ENCODE measurements around the gene RIN1. TPM values are rescaled to one million over a fixed set of nuclear protein-coding genes. Genes with fewer than 3 reads are reported as not detected.

The RIN1 gene
- total RNA-seq, 1 donor from 2014 or later = 2.3 TPM

DNA sequence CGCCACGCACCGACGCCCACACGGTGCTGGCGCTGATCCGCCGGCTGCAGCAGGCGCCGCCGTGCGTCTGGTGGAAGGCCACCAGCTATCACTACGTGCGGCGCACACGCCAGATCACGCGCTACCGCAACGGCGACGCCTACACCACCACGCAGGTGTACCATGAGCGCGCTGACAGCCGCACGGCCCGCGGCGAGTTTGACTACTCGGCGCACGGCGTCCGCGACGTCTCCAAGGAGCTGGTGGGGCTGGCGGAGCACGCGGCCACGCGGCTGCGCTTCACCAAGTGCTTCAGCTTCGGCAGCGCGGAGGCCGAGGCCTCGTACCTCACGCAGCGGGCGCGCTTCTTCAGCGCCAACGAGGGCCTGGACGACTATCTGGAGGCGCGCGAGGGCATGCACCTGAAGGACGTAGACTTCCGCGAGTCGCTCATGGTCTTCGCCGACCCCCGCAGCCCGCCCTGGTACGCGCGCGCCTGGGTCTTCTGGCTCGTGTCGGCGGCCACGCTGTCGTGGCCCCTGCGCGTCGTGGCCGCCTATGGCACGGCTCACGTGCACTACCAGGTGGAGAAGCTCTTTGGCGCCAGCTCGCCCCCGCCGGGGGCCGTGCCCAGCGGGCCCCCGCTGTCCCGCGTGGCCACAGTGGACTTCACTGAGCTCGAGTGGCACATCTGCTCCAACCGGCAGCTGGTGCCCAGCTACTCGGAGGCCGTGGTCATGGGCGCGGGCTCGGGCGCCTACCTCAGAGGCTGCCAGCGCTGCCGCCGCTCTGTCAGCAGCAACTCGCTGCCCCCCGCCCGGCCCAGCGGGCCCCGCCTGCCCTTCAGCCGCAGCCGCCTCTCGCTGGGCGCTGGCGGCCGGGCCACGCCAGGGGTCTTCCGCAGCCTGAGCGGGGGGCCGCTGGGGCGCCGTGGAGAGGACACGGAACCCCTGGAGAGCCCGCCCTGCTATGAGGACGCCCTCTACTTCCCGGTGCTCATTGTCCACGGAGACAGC is 41.3 kb downstream of the RIN1 start:
- H3K36me3 Mint-ChIP-seq (ENCODE audit: insufficient read depth) = no peaks in the 10 kb centered on the region
- no peak overlapping the region for H3K27ac Mint-ChIP-seq
- no peaks in the 10 kb centered on the region for H3K9me3 Mint-ChIP-seq (ENCODE audit: low read depth)
- H3K4me3 Mint-ChIP-seq (ENCODE audit: low read depth) = no peak overlapping the region
- TF ChIP-seq CTCF (IDR thresholded peaks at IDR 0.05; ENCODE audit: unreplicated experiment) = no peak
- peaks cover 8% of the 10 kb centered on the region for H3K4me1 Mint-ChIP-seq (ENCODE audit: low read depth)
- DNase-seq (ENCODE audit: low spot score, unreplicated experiment) = no peak
- peaks cover 48% of the 10 kb centered on the region for H3K27me3 Mint-ChIP-seq

GRCh38 chr11:66293777-66294625 is 42.2 kb downstream of the RIN1 start:
- Mint-ChIP-seq H3K4me3 (ENCODE audit: low read depth) (no peak overlapping the region), H3K27me3 (peaks cover 43% of the 10 kb centered on the region), H3K9me3 (ENCODE audit: low read depth) (no peaks in the 10 kb centered on the region), H3K27ac (no peak overlapping the region), H3K4me1 (ENCODE audit: low read depth) (peaks cover 15% of the 10 kb centered on the region), H3K36me3 (ENCODE audit: insufficient read depth) (no peaks in the 10 kb centered on the region)
- DNase-seq (ENCODE audit: low spot score, unreplicated experiment) = no peak
- TF ChIP-seq CTCF (IDR thresholded peaks at IDR 0.05; ENCODE audit: unreplicated experiment) = no peak

DNA sequence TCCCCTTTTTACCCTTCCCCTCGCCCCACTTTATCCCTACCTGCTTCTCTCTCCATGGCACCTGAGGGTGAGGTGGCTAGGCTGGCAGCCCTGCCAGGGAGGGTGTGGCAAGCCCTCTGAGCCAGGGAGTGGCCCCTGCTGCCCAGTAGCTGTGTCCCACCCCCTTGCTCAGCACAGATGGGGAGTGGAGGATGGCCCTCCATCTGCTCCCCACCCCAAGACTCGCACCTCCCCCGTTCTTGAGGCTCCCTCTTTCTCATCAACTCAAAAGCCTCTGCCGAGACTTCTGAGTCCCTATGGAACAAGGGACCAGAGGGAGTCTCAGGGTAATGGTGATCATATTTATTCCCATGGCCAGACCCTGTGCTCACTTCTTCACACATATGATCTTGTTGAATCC is 42.9 kb downstream of the RIN1 start:
- Mint-ChIP-seq H3K4me3 (ENCODE audit: low read depth) (no peak overlapping the region), H3K27ac (no peak overlapping the region), H3K27me3 (peaks cover 42% of the 10 kb centered on the region), H3K36me3 (ENCODE audit: insufficient read depth) (no peaks in the 10 kb centered on the region), H3K4me1 (ENCODE audit: low read depth) (peaks cover 15% of the 10 kb centered on the region), H3K9me3 (ENCODE audit: low read depth) (no peaks in the 10 kb centered on the region)
- no peak for DNase-seq (ENCODE audit: low spot score, unreplicated experiment)
- no peak for TF ChIP-seq CTCF (IDR thresholded peaks at IDR 0.05; ENCODE audit: unreplicated experiment)

- Mint-ChIP-seq H3K4me3 (ENCODE audit: low read depth) (peak overlapping the region; percentile 48), H3K4me1 (ENCODE audit: low read depth) (peaks cover 18% of the 10 kb centered on the region)
Observed at GRCh38 chr11:66292543-66293332, 43.5 kb downstream of the RIN1 start.

More at GRCh38 chr11:66292543-66293332, 43.5 kb downstream of the RIN1 start:
- TF ChIP-seq CTCF (IDR thresholded peaks at IDR 0.05; ENCODE audit: unreplicated experiment) = no peak
- no peak overlapping the region for H3K27ac Mint-ChIP-seq
- peaks cover 39% of the 10 kb centered on the region for H3K27me3 Mint-ChIP-seq
- DNase-seq (ENCODE audit: low spot score, unreplicated experiment) = no peak
- no peaks in the 10 kb centered on the region for H3K36me3 Mint-ChIP-seq (ENCODE audit: insufficient read depth)
- H3K9me3 Mint-ChIP-seq (ENCODE audit: low read depth) = no peaks in the 10 kb centered on the region
